Amniotic epithelial cell (primary cell): ENCODE data around the gene ATXN10.
A peak's percentile ranks its signal among the peaks of the same experiment; 100 is the strongest.

Experiments used
- DNase-seq: peaks from one replicate; pipeline ENCODE4 v3.0.0-alpha.2; 2010; ENCODE audit warnings: low read depth

The ATXN10 gene

DNA sequence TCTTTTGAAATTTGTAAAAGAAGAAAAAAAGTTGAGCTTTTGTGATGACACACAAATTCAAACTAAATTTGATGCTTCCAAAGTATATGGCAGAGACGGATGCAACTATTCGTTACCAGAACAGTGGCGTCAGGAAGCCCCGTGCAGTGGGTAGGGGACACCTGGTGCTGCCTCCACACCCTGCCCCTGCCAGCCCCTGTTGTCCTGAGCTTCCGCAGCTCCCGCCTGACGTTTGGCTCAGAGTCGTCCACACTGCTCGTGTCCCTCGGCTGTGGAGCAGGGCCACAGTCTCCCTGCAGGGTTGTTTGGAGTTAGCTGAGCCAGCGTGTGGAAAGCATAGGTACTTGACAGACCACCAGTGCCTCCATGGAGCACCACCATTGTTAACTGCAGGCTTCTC lies 86.3 kb downstream of the ATXN10 start:
- DNase-seq: no peak

DNA sequence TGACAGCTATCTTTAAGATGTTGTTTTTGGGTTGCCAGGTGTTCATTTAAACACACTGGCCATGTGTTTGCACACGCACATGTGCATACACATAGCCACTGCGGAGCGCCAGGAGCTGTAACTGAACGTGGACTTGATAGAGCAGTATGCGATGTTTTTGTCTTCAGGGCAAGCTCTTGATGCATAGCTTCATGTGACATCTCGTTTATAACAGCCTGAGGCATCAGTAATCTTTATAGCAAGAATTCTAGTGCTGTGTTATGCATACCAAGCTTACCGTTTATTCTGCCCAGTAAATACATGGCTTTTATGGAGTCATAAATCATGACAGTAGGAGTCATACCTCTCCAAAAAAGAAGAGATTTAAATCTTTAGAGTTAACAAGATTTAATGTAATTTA lies 87.0 kb downstream of the ATXN10 start:
- no peak for DNase-seq

DNA sequence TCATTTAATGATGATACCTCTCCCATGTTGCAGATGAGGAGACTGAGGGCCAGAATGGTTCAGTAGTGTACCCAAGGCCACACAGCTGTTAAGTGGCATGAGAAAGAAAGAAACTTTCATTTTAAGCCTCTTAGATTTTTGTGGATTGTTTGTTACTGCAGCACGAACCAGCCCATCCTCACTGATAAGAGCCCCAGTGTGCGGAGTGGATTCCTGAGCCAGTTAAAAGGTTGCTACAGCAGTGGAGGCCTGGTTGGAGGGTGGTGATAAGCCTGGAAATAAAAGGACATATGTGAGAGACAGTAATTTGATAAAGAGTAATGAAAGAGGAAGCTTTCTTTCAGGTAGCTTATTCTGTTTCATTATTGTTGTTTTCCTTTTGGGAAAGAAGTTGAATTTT lies 89.0 kb downstream of the ATXN10 start:
- no peak for DNase-seq

DNA sequence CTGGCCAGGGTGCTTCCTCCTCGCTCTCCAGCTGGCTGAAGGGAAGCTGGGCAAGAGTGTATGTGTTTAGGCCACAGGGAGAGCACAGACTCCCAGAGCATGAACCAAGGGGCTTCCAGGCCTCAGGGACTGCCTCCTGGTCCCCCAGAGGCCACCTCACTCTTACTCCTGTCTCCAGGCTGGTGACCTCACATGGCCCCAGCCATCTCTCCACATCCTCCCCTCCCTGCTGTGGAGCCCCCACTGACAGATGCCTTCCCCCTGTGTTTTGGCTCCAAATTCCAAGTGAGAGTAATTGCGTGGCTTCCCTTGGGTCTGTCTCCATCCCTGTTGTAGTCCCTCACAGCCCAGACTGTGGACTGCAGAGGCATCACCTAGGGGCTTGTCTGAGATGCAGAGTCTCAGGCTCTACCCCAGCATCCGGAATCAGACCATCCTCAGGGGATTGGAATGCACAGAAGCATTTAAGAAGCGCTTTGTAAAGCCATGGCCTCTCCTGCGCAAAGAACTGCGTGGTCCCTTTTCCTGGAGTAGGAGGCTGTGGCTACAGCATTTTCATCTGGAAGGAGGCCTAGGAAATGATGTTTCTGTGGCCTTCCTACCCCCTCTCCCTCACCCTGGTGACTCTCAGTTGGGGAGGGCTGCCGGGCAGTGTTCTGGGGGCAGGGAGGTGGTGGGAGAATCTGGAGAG lies 91.1 kb downstream of the ATXN10 start:
- DNase-seq: no peak

DNA sequence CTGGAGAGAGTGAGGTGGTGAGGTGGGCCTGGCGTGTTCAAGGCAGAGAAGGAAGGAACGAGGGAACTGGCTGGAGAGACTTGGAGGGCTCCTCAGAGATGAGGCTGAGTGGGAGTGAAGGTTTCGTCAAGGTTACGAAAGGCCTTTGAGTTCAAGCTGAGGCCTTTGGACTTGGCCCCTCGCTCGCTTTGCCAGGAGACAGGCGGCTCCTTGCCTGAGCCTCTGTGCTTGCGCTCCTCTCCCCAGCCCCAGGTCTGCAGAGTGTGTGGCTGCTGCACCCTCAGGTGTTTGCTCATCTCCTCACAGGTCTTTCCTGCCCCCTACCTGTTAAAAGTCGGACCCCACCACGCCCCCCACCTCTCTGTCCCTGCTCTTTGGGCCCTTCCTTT lies 91.6 kb downstream of the ATXN10 start:
- DNase-seq: peak; percentile 70

DNA sequence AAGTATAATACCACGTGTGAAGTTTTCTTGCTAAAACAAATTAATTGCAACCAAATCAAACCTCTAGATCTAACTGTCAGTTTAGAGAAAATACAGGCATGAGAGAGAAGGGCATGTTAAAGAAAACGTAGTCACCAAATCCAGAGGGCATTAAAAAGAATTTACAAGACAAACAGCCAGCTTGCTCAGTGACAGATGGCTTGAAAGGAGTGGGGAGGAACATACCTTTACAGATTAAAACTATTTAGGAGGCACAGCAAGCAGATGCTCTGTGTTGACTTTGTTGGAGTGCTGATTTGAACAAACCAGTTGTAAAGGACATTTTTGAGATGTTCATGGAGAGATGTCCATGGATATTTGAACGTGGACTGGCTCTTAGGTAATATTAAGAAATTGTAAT lies 96.9 kb downstream of the ATXN10 start:
- DNase-seq: no peak

DNA sequence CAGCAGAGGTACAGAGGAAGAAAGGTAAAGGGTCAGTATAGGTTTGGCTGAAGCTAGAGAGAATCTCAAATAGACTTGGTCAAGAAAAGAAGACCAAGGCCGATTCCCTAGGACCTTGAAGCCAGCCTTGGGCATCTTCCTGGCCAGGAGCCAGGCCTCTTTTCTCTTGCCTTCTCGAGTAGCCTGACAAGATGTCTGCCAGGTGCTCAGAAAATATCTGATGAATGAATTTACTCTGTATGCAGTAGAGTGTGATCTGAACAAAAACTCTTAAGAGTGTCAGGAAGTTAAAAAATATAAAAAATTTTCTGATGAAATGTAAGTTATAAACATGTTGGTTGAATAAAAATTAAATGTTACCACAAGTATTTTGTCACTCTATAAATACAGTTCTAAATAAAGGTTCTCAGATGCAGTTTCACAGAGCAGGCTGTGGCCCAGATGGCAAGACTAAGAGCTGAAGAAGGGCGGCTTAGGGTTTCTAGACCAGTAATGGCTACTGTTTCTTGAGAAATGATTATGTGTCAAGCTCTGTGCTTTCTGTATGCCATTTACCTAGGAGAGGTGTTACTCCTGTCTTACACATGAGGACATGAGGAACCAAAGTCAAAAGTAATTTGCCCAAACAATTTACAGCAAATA lies 98.1 kb downstream of the ATXN10 start:
- no peak for DNase-seq

DNA sequence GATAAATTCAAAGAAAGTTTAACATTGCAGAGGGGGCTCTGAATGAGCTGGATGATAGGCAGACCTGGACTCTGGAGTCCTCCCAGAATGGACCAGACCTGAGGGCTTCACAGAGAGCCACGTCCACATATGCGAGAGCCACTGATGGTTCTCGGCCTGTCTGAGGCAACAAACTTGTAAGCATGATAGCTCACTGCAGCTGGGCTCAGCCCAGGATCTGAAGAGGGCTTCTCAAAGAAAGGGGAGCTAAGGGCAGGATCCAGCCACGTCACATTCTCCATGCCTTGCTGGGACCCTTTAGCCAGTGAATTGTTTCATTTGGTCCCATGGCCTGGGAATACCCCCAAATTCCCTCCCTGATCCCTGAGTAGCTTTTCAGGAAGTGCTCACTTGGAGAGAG lies 98.9 kb downstream of the ATXN10 start:
- DNase-seq: no peak

DNA sequence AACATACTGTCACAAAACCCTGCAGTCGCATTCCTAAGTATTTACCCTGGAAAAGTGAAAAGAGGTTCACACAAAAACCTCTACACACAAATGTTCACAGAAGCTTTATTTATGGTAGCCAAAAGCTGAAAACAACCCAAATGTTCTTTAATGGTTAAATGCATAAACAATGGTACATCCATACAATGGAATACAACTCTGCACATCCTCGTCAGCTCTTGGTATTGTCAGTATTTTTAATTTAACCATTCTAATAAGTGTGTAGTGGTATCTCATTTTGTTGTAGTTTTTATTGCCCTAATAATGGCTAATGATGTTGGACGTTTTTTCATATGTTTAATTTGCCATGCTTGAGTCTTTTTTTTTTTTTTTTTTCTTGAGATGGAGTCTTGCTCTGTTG lies 99.4 kb downstream of the ATXN10 start:
- DNase-seq: no peak

DNA sequence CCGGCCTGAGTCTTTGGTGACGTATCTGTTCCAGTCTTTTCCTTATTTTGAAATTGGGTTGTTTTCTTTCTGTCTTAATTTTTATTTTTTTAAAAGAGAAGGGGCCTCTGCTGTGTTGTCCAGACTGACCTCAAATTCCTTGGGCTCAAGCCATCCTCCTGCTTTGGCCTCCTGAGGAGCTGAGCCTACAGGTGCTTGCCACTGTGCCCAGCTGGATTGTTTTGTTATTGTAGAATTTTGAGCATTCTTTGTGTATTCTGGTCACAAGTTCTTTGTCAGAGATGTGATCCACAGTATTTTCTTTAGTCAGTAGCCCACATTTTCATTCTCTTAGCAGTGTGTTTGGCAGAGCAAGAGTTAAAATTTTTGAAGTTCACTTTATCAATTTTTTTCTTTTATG lies 100.1 kb downstream of the ATXN10 start:
- no peak for DNase-seq

DNA sequence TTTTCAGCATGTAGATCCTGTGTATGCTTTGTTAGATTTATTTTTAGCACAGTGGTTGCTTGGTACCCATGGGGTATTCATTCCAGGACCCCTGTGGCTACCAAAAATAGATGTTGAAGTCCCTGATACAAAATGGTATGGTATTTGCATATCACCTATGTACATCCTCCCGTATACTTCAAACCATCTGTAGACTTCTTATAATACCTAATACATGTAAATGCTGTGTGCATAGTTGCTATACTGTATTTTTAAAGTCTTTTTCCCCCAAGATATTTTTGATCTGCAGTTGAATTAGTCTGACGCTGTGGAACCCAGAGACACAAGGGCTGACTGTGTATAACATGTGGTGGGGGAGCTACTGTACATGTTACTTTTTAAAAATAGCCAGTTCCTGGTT lies 101.1 kb downstream of the ATXN10 start:
- DNase-seq: no peak

DNA sequence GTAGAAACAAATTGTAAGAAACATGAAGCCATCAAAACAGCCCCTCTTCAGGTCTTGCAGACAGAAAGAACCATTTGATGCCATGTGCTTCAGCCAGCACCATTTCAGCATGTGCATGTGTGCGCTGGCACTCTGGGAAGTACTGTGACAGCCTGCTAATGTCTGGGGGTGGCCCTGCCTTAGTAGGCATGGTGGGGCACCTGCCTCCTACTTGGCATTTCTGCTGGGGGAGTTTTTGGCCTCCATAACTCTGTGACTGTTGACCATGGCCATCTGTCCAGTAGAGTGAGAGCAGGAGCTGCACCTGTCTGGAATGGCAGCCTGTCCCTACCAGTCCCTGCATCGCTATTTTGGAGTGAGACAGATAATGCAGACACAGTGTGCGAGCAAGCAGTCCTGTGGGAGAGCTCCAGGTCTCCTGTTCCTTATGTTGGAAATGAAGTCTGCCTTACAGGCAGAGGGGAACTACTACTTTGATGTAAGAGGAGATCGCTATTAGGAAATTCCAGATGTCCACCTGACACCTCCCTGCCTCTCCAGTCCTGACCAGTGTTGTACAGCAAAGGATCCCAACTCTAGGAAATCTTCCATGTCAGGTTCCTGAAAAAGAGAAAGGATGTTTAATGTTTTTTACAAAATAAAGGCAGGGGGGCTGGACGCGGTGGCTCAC lies 102.5 kb downstream of the ATXN10 start:
- DNase-seq: no peak

DNA sequence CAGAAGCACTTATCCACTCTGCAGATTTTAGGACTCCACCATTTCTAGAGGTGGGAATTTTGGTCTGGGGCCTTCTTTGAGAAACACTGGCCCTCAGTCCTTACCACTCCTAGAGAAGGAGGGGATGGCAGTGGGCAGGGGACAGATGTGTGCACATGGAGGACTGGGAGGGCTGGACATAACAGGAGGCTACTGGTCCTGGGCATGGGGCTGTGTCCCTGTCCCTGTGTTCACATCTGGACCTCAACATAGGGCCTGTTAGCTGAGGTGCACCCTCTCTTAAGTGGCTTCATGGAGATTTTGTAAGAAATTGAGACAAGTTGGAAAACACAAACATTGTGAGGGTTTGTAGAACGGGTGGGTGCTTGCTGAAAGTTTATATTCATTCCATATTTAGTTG lies 103.4 kb downstream of the ATXN10 start:
- DNase-seq: no peak

DNA sequence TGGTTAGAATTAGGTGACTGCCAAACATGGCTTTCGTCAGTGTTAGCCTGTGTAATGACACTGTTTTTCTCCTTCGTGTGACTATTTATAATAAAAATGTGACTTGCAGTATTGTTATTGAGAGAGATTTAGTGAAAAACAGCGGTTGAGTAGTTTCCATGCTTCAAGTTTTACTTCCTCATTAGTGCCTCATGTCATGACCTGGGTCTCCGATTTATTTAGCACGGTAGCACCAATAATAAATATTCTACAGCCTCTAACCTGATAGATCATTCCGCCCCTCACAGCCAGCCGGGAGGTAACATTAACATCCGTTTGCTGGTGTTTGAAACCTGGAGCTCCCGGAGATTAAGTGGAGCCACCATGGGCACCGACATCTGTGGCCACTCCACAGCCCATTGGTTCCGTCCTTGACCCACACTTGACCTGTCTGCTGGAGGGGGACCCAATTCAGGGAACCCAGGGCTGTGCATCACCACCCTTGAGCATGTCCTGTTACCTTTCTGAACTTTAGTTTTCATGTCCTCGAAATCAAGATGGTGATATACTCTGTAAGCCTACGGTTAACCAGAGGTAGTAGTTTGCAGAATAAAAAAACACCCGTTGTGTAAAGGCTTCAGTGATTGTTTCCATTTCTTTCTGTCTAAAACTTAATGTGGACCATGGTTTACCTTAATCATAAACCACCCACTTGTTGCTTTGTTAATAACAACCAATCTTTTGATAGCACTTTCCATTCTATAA lies 104.1 kb downstream of the ATXN10 start:
- DNase-seq: no peak

DNA sequence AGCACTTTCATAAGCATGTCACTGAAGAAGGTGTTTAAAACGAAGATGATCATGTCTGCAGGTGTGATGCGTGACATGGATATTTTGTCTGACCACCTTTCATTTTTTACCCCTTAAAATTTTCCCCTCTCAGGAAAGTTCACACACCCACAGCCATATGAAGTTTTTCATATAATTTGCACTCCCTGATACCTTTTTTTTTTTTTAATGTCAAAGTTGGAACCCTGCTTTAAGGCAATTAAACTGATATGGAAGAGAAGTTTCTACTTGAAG lies 104.6 kb downstream of the ATXN10 start:
- no peak for DNase-seq

DNA sequence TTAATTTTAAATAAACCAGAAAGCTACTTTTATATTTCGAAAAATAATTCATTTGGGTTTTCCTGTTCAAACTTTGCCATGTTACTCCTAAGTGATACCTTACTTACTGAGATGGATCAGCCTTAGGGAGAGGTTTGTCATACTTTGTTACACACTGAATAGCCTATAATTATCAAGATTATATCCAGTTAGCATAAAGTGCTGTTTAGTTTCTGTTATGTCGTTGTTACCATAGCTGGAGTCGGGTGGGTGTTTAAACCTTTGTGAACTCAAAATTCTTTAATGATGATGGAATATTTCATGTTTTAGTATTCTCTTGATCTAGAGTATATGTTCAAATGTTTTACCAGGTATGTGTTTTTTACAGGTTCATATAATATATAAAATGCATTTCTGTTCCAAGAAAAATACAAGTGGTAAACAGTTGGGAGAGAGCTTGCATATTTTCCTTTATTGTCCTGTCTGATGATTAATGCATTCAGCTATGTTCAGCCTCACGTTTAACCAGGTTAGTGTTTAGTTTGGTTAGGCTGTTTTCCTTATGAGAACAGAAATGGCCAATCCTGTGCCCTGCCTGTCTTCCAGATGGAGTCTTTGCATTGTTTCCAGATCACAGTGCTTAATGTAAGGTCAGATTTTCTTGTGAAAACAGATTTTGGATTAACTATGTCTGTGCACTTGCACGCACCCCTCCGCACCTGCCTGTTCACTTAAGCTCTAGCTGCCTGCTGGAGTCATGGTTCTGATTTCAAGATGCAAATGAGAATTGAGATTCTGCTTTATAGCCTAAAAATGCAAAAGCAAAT lies 105.6 kb downstream of the ATXN10 start:
- no peak for DNase-seq

DNA sequence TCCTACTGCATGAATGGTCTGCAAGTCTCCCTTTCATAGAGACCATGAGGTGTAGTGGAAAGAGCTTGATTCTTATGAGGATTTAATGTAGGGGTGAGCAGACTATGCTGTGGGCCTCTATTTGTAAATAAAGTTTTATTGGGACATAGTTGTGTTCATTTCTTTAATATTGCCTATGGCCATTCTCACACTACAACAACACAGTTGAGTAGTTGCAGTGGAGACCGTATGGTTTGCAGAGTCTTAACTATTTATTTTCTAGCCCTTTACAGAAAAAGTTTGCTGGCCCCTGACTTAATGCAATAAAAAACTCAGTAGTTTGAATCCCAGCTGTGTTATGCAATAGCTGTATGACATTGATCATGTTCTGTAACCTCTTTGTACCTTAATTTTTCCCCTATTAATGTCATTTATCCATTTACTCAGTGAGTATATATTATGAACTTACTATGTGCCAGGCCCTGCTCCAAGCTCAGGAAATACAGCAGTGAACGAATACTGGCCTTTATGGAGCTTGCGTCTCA lies 106.3 kb downstream of the ATXN10 start:
- DNase-seq: no peak

DNA sequence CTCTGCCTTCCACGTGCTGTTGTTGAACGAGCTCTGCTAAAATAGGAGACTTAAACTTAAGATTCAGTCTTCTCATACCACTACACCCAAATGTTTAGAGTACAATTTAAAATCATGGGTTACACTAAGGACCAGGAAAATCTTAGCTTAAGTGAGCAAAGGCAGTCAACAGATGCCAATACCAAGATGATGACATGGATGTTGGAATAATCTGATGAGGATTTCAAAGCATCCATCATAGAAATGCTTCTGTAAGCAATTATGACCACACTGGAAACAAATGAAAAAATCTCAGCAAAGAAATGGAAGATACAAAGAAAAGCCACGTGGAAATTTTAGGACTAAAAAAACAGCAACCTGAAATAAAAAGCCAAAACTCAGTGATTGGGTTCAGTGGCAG lies 109.8 kb downstream of the ATXN10 start:
- no peak for DNase-seq

DNA sequence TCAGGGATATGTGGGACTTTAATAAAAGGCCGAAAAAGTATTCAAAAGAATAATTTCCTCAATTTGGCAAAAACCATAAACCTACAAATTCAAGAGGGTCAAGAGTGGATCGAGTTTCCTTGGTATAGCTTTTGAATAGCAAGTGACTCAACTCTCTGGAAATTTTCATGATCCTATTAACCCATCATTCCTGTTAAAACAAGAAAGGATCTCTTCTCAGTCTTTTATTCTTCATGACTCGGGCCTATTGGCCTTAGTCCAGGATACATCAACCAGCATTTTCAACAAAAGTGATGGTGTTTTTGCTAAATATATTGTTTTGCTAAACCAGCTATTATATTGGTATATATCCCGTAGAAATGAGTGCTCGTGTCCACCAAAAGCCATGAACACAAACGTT lies 110.3 kb downstream of the ATXN10 start:
- no peak for DNase-seq

DNA sequence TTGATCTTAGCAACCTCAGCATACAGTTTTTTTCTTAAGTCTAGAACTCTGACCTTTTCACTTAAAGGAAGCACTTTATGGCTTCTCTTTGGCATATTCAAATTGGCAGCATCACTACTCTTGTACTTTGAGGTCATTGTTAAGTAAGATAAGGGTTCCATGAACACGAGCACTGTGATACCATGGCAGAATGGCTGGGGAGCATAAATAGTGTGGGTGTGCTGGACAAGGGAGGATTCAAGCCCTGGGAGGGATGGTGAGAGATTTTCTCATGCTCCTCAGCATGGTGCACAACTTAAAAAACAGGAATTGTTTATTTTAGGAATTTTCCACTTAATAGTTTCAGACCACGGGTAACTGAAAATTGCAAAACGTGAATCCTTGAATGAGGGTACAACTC lies 111.4 kb downstream of the ATXN10 start:
- DNase-seq: no peak

DNA sequence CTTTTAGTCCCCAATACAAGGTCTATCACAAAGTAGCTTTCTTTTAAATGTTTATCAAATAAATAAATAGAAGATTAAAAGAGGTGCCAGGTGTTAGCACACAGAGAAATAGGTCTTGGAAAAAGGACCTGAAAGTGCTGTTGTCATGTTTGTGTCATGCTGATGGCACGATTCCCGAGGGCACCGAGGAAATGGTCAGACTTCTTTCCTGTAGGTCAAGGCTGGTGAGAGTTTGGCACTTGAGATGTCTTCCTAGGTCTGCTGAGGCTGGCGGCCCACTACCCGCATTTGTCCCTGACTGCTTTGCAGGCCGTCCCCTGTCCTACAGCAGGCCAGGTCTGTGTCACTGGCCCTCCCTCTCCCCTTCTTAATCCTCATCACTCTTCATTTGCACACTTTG lies 112.1 kb downstream of the ATXN10 start:
- no peak for DNase-seq
